ENCODE results near the gene PAPOLA. TPM values are rescaled to one million over a fixed set of nuclear protein-coding genes. Genes with fewer than 3 reads are reported as not detected.

PAPOLA gene
- total RNA-seq, 1 donor from 2014 or later, result 143 TPM

- intact Hi-C loops (cut with DNase I), result no loop called here
- TF ChIP-seq POLR2AphosphoS5 (IDR thresholded peaks at IDR 0.05; ENCODE audit: insufficient read depth in 1 of 2, low read depth in 1 of 2) (no peak), POLR2A (IDR thresholded peaks at IDR 0.05) (no peak), CTCF (IDR thresholded peaks at IDR 0.05) (no peak)
- DNase-seq (ENCODE audit: extremely low spot score in 2 of 2), result no peak
Measured at GRCh38 chr14:96478119-96478518, 24.1 kb upstream of the PAPOLA start.

GRCh38 chr14:96479435-96480146, 22.6 kb upstream of the PAPOLA start:
- TF ChIP-seq POLR2A (IDR thresholded peaks at IDR 0.05), result no peak
- no peak for TF ChIP-seq CTCF (IDR thresholded peaks at IDR 0.05)
- TF ChIP-seq POLR2AphosphoS5 (IDR thresholded peaks at IDR 0.05; ENCODE audit: insufficient read depth in 1 of 2, low read depth in 1 of 2), result no peak
- Histone ChIP-seq H3K4me3 (no peak overlapping the region), H3K36me3 (no peaks in the 10 kb centered on the region), H3K4me1 (no peaks in the 10 kb centered on the region), H3K27ac (no peak overlapping the region), H3K9me3 (no peaks in the 10 kb centered on the region), H3K27me3 (no peaks in the 10 kb centered on the region)
- intact Hi-C loops (cut with DNase I), result no loop called here
- no peak for DNase-seq (ENCODE audit: extremely low spot score in 2 of 2)

More at GRCh38 chr14:96478119-96478518, 24.1 kb upstream of the PAPOLA start:
- Histone ChIP-seq H3K4me3 (no peak overlapping the region), H3K36me3 (no peaks in the 10 kb centered on the region), H3K27me3 (no peaks in the 10 kb centered on the region), H3K4me1 (no peaks in the 10 kb centered on the region), H3K9me3 (no peaks in the 10 kb centered on the region), H3K27ac (no peak overlapping the region)

- no peak overlapping the region for H3K27ac ChIP-seq
- H3K4me1 ChIP-seq, result no peaks in the 10 kb centered on the region
- DNase-seq (ENCODE audit: extremely low spot score in 2 of 2), result no peak
- H3K9me3 ChIP-seq, result no peaks in the 10 kb centered on the region
- intact Hi-C loops (cut with DNase I), result no loop called here
- TF ChIP-seq POLR2A (IDR thresholded peaks at IDR 0.05) (no peak), CTCF (IDR thresholded peaks at IDR 0.05) (no peak), POLR2AphosphoS5 (IDR thresholded peaks at IDR 0.05; ENCODE audit: insufficient read depth in 1 of 2, low read depth in 1 of 2) (no peak)
- H3K4me3 ChIP-seq, result no peak overlapping the region
- no peaks in the 10 kb centered on the region for H3K27me3 ChIP-seq
- no peaks in the 10 kb centered on the region for H3K36me3 ChIP-seq
Measured at GRCh38 chr14:96481731-96482314, 20.4 kb upstream of the PAPOLA start.

GRCh38 chr14:96482986-96483385, 19.2 kb upstream of the PAPOLA start:
- no peaks in the 10 kb centered on the region for H3K36me3 ChIP-seq
- TF ChIP-seq CTCF (IDR thresholded peaks at IDR 0.05) (no peak), POLR2AphosphoS5 (IDR thresholded peaks at IDR 0.05; ENCODE audit: insufficient read depth in 1 of 2, low read depth in 1 of 2) (no peak), POLR2A (IDR thresholded peaks at IDR 0.05) (no peak)
- no peaks in the 10 kb centered on the region for H3K9me3 ChIP-seq
- no peaks in the 10 kb centered on the region for H3K4me1 ChIP-seq
- no peaks in the 10 kb centered on the region for H3K27me3 ChIP-seq
- H3K27ac ChIP-seq, result no peak overlapping the region
- no peak for DNase-seq (ENCODE audit: extremely low spot score in 2 of 2)
- intact Hi-C loops (cut with DNase I), result no loop called here
- no peak overlapping the region for H3K4me3 ChIP-seq

- TF ChIP-seq POLR2AphosphoS5 (IDR thresholded peaks at IDR 0.05; ENCODE audit: insufficient read depth in 1 of 2, low read depth in 1 of 2) (no peak), CTCF (IDR thresholded peaks at IDR 0.05) (no peak), POLR2A (IDR thresholded peaks at IDR 0.05) (no peak)
- Histone ChIP-seq H3K27me3 (no peaks in the 10 kb centered on the region), H3K4me3 (no peak overlapping the region), H3K4me1 (no peaks in the 10 kb centered on the region), H3K27ac (no peak overlapping the region), H3K36me3 (no peaks in the 10 kb centered on the region), H3K9me3 (no peaks in the 10 kb centered on the region)
- intact Hi-C loops (cut with DNase I), result no loop called here
- DNase-seq (ENCODE audit: extremely low spot score in 2 of 2), result no peak
Measured at GRCh38 chr14:96484399-96484798, 17.8 kb upstream of the PAPOLA start.

Data from vagina (tissue), 2 donors.